SH-SY5Y (cell line): ENCODE data around the gene SAP30BP.

Experiments used
- GATA2 ChIP-seq: IDR thresholded peaks from 2 replicates; pipeline ENCODE4 v1.6.1; 2011; ENCODE audit warnings: mild to moderate bottlenecking, low read depth, low read length
- GATA3 ChIP-seq: IDR thresholded peaks from 2 replicates; pipeline ENCODE4 v1.6.1; 2011; ENCODE audit warnings: low read depth, mild to moderate bottlenecking, low read length, moderate library complexity

DNA sequence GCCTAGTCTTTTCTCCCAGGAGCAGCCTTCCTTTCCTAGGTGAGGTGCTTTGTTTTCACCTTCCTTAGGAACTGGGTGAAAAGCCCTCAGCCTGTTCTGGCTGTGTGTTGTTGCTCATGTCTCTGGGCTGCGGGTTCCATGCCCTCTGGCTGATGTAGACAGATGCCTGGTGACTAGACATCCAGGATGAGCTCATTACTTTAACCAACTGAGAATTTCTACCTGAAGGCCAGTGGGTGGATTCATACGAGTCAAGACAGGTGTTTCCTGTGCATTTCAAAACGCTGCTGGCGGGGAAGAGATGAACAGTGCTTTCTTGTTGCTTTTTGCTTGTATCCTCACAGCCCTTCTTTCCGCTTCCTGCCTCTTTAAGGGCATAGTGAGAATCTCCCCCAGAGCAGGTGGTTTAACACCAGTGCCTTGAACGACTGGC is 22.3 kb downstream of the SAP30BP start:
- TF ChIP-seq GATA3: no peak
- no peak for TF ChIP-seq GATA2
